Activated CD8-positive, alpha-beta T cell treated with anti-CD3 and anti-CD28 coated beads for 36 hours (primary cell): Measurements from ENCODE around the gene C20orf144. TPM values are rescaled to one million over a fixed set of nuclear protein-coding genes. Genes with fewer than 3 reads are reported as not detected.

ENCODE experiments used
- ATAC-seq: fragments of 200-7000 bp; cut with Tn5 transposase; one replicate; pipeline ENCODE4 v1.10.0; 2021; ENCODE audit warnings: mild to moderate bottlenecking, moderate library complexity
- CTCF ChIA-PET: fragments of 350-600 bp; sonication (Branson Sonifier 250); formaldehyde crosslinking; loops from one replicate; lab custom pipeline; 2021; ENCODE audit warnings: antibody characterized with exemption; lab: Charles Lee
- POLR2A ChIA-PET: fragments of 350-600 bp; sonication (Branson Sonifier 250); formaldehyde crosslinking; loops from one replicate; lab custom pipeline; 2021; ENCODE audit warnings: antibody characterized with exemption; lab: Charles Lee
- DNase-seq: peaks from one replicate; pipeline ENCODE4 v3.0.0-alpha.2; 2020
- H3K27ac Mint-ChIP-seq: one replicate; pipeline ENCODE4 v1.8.0; 2021; ENCODE audit warnings: mild to moderate bottlenecking, mixed read lengths
- H3K27me3 Mint-ChIP-seq: one replicate; pipeline ENCODE4 v1.8.0; 2021; ENCODE audit warnings: mixed read lengths
- H3K36me3 Mint-ChIP-seq: one replicate; pipeline ENCODE4 v1.8.0; 2021; ENCODE audit warnings: low read depth, mixed read lengths
- H3K4me1 Mint-ChIP-seq: one replicate; pipeline ENCODE4 v1.8.0; 2021; ENCODE audit warnings: low read depth, mixed read lengths
- H3K4me3 Mint-ChIP-seq: one replicate; pipeline ENCODE4 v1.8.0; 2021; ENCODE audit warnings: mild to moderate bottlenecking, moderate library complexity, mixed read lengths
- H3K9me3 Mint-ChIP-seq: one replicate; pipeline ENCODE4 v1.8.0; 2021; ENCODE audit warnings: mixed read lengths
- intact Hi-C: fragments of 100-400 bp; cut with micrococcal nuclease; formaldehyde crosslinking; loops from one replicate; pipeline ENCODE4 v1.10.0; 2022
- total RNA-seq, 2 experiments: library from RNA; stranded (reverse); gene quantifications; one replicate each; pipeline ENCODE4 v1.2.3, GENCODE V29; 2021
- TF ChIP-seq, protein P1 (sequence below): fragments of 200-600 bp; IDR thresholded peaks from one replicate; pipeline ENCODE4 v1.8.0; 2022; ENCODE audit warnings: antibody characterized with exemption, mild to moderate bottlenecking

Gene C20orf144
- total RNA-seq, 2 experiments from 2014 or later, result 0.29 to 0.36 TPM

DNA sequence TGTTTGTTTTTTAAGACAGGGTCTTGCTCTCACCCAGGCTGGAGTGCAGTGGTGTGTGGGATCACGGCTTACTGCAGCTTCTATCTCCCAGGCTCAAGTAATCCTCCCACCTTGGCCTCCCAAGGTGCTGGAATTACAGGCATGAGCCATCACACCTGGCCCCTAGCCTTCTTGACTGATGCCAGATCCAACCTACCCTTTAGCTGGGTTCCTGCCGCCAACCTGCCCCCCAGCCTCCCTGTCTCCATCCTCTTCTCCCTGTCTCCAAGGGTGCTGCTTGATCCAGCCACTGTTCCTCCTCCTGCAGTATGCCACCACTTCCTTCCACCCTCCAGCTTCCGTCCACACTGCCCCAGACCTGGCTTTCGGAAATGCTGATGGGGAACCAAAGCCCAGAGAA is 3.2 kb upstream of the C20orf144 start:
- H3K4me3 Mint-ChIP-seq, result no peak overlapping the region
- CTCF ChIA-PET, result interaction anchor here (2.0 kb wide), 1 partner anchor 9 kb away, joined by 7 read pairs; no protein-coding TSS in a partner anchor
- H3K36me3 Mint-ChIP-seq, result no peaks in the 10 kb centered on the region
- DNase-seq (peak; percentile 0), ATAC-seq (no peak)
- TF ChIP-seq, protein P1, sequence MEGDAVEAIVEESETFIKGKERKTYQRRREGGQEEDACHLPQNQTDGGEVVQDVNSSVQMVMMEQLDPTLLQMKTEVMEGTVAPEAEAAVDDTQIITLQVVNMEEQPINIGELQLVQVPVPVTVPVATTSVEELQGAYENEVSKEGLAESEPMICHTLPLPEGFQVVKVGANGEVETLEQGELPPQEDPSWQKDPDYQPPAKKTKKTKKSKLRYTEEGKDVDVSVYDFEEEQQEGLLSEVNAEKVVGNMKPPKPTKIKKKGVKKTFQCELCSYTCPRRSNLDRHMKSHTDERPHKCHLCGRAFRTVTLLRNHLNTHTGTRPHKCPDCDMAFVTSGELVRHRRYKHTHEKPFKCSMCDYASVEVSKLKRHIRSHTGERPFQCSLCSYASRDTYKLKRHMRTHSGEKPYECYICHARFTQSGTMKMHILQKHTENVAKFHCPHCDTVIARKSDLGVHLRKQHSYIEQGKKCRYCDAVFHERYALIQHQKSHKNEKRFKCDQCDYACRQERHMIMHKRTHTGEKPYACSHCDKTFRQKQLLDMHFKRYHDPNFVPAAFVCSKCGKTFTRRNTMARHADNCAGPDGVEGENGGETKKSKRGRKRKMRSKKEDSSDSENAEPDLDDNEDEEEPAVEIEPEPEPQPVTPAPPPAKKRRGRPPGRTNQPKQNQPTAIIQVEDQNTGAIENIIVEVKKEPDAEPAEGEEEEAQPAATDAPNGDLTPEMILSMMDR, result no peak
- POLR2A ChIA-PET, result interaction anchor here (3.8 kb wide), 1 partner anchor 8 kb away, joined by 16 read pairs; the partner anchor contains the start of gene ACTL10
- H3K27ac Mint-ChIP-seq, result no peak overlapping the region
- H3K9me3 Mint-ChIP-seq, result no peaks in the 10 kb centered on the region
- intact Hi-C loops, result no loop called here
- peaks cover 7% of the 10 kb centered on the region for H3K4me1 Mint-ChIP-seq
- no peaks in the 10 kb centered on the region for H3K27me3 Mint-ChIP-seq

DNA sequence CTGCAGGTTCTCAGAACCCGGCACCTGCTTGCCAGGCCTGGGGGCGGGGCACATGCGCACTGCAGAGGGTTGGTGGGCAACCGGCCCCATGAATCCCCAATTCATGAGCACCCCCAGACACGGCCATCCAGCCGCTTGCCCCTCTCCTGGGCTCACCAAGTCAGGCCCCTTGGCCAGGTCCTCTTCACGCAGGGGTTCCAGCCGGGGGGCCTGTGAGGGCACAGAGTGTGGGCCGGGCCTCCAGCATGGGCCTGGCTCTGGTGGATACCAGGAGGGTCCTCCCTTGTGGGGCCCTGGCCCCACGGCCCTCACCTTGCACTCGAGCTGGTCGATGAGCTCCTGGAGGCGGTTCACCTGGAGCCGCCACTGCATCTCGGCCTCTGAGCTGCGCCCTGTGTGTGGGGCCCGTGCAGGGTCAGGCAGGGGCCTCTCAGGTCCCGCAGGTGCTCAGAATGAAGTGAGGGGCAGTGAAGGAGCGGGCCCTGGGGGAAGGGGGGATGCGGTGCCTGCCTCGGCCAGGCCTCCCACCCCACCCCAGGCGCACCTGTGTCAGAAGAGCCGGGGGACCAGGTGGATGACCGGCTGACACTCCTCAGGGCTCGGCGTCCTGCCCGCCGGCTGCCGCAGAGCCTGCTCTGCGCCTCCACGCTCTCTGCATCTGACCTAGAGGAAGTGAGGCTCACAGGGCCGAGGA is 2.6 kb upstream of the C20orf144 start:
- ChIA-PET POLR2A (interaction anchor here (3.8 kb wide), 1 partner anchor 8 kb away, joined by 16 read pairs; the partner anchor contains the start of gene ACTL10), CTCF (interaction anchor here (2.0 kb wide), 1 partner anchor 9 kb away, joined by 7 read pairs; no protein-coding TSS in a partner anchor)
- Mint-ChIP-seq H3K4me1 (peaks cover 10% of the 10 kb centered on the region), H3K27ac (no peak overlapping the region), H3K9me3 (no peaks in the 10 kb centered on the region), H3K36me3 (no peaks in the 10 kb centered on the region), H3K4me3 (no peak overlapping the region), H3K27me3 (no peaks in the 10 kb centered on the region)
- ATAC-seq (no peak), DNase-seq (peak; percentile 1)
- intact Hi-C loops, result no loop called here
- TF ChIP-seq, protein P1, result no peak

DNA sequence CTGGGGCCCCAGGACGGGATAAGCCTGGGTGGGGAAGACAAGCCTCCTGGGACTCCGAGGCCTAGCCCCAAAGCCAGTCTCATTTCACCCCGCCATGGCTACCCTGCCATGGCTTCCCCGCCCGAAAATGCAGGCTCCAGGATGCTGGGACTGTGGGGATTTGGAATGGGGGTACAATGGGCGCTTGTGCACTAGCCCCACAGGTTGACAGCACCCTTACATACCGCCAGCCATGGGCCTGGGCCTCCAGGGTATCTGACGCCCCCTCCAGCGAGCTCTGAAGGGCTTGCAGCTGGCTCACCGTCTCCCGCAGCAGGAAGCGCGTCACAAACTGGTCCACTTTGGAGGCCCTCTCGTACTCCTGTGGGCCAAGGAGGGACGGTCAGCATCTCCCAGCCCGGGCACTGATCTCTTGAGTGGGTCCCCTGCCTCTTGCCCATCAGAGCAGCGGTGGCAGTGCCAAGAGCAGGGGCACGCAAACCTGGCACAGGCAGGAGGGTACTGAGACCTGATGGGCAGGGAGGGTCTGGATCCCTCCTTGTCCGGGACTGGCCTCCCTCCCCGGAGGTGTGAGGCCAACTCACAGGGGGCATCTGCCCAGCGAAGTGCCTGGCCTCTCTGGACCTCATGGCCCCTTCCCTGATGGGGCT is 2.0 kb upstream of the C20orf144 start:
- no peaks in the 10 kb centered on the region for H3K9me3 Mint-ChIP-seq
- CTCF ChIA-PET, result interaction anchor here (2.0 kb wide), 1 partner anchor 8 kb away, joined by 7 read pairs; no protein-coding TSS in a partner anchor

DNA sequence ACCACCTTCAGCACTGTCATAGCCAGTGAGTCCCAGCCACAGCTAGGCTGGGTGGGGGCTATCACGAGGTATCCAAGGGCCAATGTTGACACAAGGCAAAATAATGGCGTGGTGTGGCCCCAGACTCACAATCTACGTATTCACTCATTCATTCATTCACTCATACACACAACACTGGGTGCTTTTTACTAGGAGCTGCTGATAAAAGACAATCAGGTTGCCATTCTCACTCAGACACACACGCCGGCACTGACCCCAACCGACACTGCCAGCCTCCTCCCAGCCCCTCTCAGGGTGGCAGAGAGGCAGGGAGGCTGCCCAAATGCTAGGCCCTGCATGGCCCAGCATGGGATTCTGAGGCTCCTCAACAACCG is 1.5 kb upstream of the C20orf144 start:
- intact Hi-C loops, result no loop called here
- POLR2A ChIA-PET, result interaction anchor here (0.7 kb wide), 1 partner anchor 72 kb away, joined by 3 read pairs; no protein-coding TSS in a partner anchor

More for the DNA sequence above, 2.0 kb upstream of the C20orf144 start:
- Mint-ChIP-seq H3K27me3 (no peaks in the 10 kb centered on the region), H3K4me1 (peaks cover 16% of the 10 kb centered on the region), H3K36me3 (no peaks in the 10 kb centered on the region), H3K4me3 (no peak overlapping the region), H3K27ac (no peak overlapping the region)
- DNase-seq (no peak), ATAC-seq (no peak)
- TF ChIP-seq, protein P1, result no peak
- intact Hi-C loops, result no loop called here
- POLR2A ChIA-PET, result no interaction called here

More for the DNA sequence above, 1.5 kb upstream of the C20orf144 start:
- Mint-ChIP-seq H3K36me3 (no peaks in the 10 kb centered on the region), H3K27me3 (no peaks in the 10 kb centered on the region), H3K27ac (no peak overlapping the region), H3K4me3 (no peak overlapping the region), H3K4me1 (peaks cover 21% of the 10 kb centered on the region), H3K9me3 (no peaks in the 10 kb centered on the region)
- DNase-seq (no peak), ATAC-seq (no peak)
- CTCF ChIA-PET, result no interaction called here
- TF ChIP-seq, protein P1, result no peak
